VCaP (cell line): Measurements from ENCODE around the gene EML1.

Source experiments
- H3K27ac ChIP-seq: fragments of 450-650 bp; 2 replicates; pipeline ENCODE4 v1.5.1; 2017
- TF ChIP-seq, protein P1 (sequence below): fragments of 450-650 bp; conservative IDR thresholded peaks from 2 replicates; pipeline ENCODE4 v1.5.1; 2017; ENCODE audit warnings: mild to moderate bottlenecking, moderate library complexity

EML1 gene

DNA sequence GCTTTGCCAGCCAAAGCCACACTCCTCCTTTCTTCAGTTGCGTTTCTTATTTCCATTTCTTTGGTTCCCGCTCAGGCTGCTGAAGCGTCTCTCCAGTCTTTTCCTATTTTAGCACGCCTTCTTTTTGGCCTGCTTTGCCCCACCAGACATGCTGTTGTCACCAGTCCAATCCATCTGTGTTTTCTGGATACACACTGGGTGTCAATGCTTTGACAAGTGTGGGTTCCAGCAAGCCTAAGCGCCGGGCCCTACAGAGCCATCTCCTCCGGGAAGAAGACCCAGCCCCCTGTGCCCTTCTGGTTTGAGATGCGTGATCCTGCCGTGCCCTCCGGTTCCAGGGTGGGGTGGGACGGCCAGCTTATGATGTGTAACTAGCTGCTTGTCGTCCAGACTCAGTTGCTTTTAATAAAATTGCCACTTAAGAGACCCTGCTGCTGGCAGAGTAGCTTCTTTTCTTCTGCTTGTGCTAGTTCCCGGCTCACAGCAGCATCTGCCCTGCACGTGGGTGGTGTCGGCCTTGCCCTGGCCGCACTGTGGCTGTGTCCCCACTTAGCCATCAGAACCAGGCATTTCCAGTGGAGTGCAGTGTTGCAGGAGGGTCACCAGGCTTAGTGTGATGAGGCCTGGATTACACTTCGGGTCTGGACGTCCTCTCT is 29.7 kb downstream of the EML1 start:
- TF ChIP-seq, protein P1, sequence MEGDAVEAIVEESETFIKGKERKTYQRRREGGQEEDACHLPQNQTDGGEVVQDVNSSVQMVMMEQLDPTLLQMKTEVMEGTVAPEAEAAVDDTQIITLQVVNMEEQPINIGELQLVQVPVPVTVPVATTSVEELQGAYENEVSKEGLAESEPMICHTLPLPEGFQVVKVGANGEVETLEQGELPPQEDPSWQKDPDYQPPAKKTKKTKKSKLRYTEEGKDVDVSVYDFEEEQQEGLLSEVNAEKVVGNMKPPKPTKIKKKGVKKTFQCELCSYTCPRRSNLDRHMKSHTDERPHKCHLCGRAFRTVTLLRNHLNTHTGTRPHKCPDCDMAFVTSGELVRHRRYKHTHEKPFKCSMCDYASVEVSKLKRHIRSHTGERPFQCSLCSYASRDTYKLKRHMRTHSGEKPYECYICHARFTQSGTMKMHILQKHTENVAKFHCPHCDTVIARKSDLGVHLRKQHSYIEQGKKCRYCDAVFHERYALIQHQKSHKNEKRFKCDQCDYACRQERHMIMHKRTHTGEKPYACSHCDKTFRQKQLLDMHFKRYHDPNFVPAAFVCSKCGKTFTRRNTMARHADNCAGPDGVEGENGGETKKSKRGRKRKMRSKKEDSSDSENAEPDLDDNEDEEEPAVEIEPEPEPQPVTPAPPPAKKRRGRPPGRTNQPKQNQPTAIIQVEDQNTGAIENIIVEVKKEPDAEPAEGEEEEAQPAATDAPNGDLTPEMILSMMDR = no peak
- H3K27ac ChIP-seq = no peak overlapping the region

DNA sequence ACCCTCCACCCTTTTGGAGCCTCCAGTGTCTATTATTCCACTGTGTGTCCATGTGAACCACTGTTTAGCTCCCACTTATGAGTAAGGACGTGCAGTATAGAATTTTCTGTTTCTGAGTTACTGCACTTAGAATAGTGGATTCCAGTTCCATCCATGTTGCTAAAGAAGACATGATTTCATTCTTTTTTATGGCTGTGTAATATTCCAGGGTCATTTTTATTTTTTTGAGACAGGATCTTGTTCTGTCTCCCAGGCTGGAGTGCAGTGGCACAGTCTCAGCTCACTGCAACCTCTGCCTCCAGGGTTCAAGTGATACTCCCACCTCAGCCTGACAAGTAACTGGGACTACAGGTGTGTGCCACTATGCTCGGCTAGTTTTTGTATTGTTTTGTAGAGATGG is 31.6 kb downstream of the EML1 start:
- TF ChIP-seq, protein P1 = no peak
- H3K27ac ChIP-seq = no peak overlapping the region

DNA sequence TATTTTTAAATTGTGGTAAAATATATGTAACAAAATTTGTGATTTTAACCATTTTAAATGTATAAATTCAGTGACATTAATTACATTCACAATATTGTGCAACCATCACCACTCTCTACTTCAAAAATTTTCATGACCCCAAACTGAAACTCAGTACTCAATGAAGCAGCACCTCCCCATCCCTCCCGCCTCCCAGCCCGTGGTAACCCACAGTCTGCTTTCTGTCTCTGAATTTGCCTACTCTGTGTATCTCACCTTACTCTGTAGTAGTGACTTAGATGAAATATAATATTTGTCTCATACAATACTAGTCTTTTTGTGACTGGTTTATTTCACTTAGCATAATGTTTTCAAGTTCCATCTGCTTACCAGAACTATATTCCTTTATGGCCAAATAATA is 36.2 kb downstream of the EML1 start:
- TF ChIP-seq, protein P1 = no peak
- H3K27ac ChIP-seq = no peak overlapping the region

DNA sequence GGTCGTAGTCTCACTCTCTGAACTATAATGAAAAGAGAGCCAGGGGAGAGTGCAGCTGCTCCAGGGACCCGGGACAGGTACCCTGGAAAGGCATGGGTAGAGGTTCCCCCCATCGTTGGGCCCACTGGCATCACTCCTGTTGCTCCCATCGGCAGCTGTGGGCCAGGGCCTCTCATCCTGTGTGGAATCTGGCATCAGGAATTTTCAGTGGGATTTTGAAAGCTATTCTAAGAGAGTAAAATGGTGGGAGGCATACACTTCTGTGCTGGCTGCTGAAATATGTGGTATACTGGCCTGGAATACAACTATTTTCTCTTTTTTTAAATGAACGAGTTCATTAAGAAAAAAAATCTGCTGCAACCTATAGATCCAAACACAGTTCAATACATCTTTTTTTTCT is 38.1 kb downstream of the EML1 start:
- no peak overlapping the region for H3K27ac ChIP-seq
- TF ChIP-seq, protein P1 = no peak

DNA sequence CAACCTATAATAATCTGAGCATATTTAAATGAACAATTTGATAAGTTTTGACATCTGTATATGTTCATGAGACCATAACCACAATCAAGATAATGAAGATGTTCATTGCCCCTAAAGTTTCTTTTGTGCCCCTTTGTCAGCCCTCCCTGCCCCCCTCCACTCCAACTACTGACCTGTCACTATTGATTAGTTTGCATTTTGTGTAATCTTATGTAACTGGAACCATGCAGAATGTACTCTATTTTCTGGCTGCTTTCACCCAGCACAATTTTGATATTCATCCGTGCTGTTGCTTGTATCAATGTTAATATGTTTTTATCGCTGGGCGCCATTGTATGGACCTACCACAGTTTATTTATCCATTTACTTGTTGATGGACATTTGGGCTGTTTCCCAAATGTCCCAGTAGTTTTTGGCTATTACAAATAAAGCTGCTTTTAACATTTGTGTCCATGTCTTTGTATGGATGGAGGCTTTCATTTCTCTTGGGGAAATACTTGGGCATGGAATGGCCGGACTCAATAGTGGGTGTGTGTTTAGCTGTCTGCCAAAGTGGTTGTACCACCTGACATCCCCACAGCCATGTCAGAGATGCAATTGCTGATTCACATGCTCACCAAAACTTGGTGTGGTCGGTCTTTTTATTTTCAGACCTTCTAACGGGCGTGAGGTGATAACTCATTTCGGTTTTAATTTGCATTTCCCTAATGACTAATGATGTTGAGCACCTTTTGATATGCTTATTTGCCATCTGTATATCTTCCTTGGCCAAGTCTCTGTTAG is 38.9 kb downstream of the EML1 start:
- H3K27ac ChIP-seq = no peak overlapping the region
- TF ChIP-seq, protein P1 = no peak

DNA sequence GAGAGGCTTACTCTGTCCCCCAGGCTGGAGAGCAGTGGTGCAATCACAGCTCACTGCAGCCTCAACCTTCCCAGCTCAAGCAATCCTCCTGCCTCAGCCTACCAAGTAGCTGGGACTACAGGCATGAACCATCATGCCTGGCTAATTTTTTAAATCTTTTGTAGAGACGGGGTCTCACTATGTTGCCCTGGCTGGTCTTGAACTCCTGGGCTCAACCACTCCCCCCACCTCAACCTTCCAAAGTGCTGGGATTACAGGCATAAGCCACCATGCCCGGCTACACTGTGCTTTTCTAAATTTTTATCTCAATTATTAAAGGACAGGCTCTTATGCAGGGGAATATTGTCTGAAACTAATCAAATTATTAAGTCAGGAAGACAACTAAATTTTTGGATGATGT is 44.6 kb downstream of the EML1 start:
- no peak overlapping the region for H3K27ac ChIP-seq
- TF ChIP-seq, protein P1 = no peak

DNA sequence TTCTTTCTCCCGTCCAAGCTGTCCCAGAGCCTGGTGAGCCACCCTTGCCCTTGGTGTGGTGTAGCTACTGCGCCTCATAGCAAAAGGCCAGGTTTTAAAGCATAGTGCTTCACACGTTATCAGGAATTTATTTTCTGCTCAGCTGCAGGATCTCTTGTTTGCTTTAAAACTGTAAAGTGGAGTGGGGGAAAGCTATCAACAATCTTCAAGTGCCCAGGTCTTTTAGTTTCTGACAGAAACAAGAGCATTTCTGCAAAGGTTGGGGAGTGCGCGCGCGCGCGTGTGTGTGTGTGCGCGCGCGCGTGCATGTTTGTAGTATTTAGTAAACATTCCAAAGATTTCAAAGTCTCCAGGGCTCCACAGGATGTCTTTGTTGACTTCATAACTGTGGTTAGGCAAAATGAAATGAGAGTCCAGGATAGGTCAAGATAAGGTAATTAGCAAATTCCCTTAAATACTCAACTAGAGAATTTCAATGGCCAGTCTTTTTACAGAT is 45.5 kb downstream of the EML1 start:
- TF ChIP-seq, protein P1 = no peak
- H3K27ac ChIP-seq = peak overlapping the region; percentile 51
